ENCODE results near the gene KCTD1.

DNA sequence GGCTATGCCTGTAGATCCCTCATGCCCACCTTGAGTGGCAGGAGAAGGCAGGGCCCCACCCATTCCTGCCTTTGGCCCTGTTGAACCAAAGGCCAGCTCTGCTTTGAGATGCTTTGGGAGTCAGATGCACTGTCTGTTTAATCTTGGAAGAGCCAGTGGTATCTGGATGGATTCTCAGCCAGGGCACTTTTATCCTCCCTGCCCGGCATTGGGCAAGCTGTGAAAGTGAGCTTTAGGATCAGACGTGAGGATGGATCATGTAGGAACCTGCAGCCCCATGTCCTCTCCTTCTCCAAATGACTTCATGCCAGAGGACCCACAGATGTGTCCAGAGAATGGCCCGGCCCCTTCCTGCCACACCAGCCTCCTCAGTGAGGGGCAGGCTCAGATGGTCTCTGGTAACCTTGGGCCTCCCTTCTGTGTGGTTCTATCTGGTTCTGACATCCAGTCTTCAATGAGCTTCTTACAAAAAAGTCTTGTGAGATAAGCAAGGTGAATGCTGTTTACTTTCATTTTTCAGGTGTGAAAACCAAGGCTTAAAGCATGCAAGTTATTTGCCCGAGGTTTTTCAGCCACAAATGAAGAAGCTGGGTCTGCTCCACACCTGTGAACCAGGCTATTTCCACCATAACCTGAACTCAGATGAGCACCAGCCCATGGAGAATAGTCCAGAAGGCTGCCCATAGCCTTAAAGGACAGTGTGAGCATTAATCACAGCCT, 123.8 kb downstream of the KCTD1 start:
- TF ChIP-seq CTCF (IDR thresholded peaks at IDR 0.05) (no peak), POLR2A (IDR thresholded peaks at IDR 0.05) (no peak)
